RWPE2 (cell line): ENCODE results near the gene FNDC8.
A peak's percentile ranks its signal among the peaks of the same experiment; 100 is the strongest.
"Not testable (repeated sequence)": the region's sequence is repeated elsewhere in the genome, so short reads cannot be mapped to it uniquely, and the experiment has no call there.

Experiments
- ATAC-seq: fragments of 200-7000 bp; cut with Tn5 transposase; 3 replicates; pipeline ENCODE4 v1.9.1; 2021; ENCODE audit warnings: low read depth
- DNase-seq: peaks from one replicate; pipeline ENCODE4 v3.0.0-alpha.2; 2020; ENCODE audit warnings: low spot score
- H3K27ac ChIP-seq: fragments of 450-650 bp; 2 replicates; pipeline ENCODE4 v1.5.1; 2017; ENCODE audit warnings: mild to moderate bottlenecking; ENCODE audit not compliant: poor library complexity, severe bottlenecking
- H3K27me3 ChIP-seq: fragments of 250-450 bp; sonication (Bioruptor Pico); 2 replicates; pipeline ENCODE4 v1.5.1; 2021; ENCODE audit warnings: mild to moderate bottlenecking, moderate library complexity; ENCODE audit not compliant: insufficient read depth, poor library complexity, severe bottlenecking
- H3K36me3 ChIP-seq: fragments of 250-450 bp; sonication (Bioruptor Pico); 2 replicates; pipeline ENCODE4 v1.5.1; 2020; ENCODE audit warnings: low read depth, mild to moderate bottlenecking, moderate library complexity
- H3K4me1 ChIP-seq: fragments of 250-450 bp; sonication (Bioruptor Pico); 2 replicates; pipeline ENCODE4 v1.5.1; 2021; ENCODE audit warnings: mild to moderate bottlenecking, moderate library complexity; ENCODE audit not compliant: insufficient read depth, poor library complexity, severe bottlenecking
- H3K4me3 ChIP-seq: fragments of 250-450 bp; sonication (Bioruptor Pico); 2 replicates; pipeline ENCODE4 v1.5.1; 2021; ENCODE audit warnings: mild to moderate bottlenecking, moderate library complexity; ENCODE audit not compliant: severe bottlenecking
- H3K9me3 ChIP-seq: fragments of 250-450 bp; sonication (Bioruptor Pico); 2 replicates; pipeline ENCODE4 v1.5.1; 2021; ENCODE audit warnings: mild to moderate bottlenecking, moderate library complexity; ENCODE audit not compliant: severe bottlenecking
- CTCF ChIP-seq: fragments of 450-650 bp; IDR thresholded peaks from one replicate; pipeline ENCODE4 v1.5.1; 2017; ENCODE audit warnings: mild to moderate bottlenecking, moderate library complexity; ENCODE audit not compliant: poor library complexity, severe bottlenecking

The FNDC8 gene

GRCh38 chr17:35088356-35088880 lies 33.0 kb upstream of the FNDC8 start:
- DNase-seq (no peak), ATAC-seq (peak; percentile 28)
- H3K9me3 ChIP-seq: no peaks in the 10 kb centered on the region

DNA sequence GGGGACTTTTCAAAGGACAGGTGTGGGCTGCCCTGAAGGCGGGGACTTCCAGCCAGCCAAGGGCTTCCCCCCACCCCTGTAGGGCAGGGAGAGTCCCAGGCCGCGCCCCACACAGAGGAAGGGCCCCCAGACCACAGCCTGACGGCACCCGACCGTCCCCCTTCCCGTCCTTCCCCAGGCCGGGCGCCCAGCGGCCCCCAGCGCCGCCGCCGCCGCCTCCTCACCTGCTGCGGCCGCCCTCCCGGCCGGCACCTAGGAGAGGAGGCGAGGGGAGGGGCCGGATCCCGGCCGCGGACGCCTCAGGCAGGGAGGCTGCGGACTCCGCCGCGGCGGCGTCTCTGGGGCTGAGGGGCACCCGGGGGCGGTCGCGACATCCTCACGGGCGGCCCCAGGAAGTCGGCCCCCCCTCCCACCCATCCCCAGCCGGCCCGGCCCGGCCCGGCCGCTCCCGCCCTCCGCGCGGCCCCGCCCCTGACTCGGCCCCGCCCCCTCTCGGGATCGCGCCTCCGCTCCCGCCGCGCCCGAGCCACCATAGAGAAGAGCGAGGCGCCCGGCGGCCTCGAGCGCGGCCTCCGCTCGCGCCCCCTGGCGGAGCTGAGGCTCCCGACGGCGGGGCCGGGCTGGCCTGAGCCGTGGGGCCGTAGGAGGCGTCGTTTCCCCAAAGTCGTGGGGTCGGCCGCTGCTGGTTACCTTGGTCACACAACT lies 32.4 kb upstream of the FNDC8 start:
- no peaks in the 10 kb centered on the region for H3K9me3 ChIP-seq
- ATAC-seq: peak; percentile 59
- no peaks in the 10 kb centered on the region for H3K36me3 ChIP-seq
- H3K4me3 ChIP-seq: peak overlapping the region; percentile 94
- H3K27ac ChIP-seq: peak overlapping the region; percentile 96
- TF ChIP-seq CTCF: peak; percentile 94
- DNase-seq: peak; percentile 76
- H3K4me1 ChIP-seq: peaks cover 40% of the 10 kb centered on the region
- H3K27me3 ChIP-seq: no peaks in the 10 kb centered on the region

More at GRCh38 chr17:35088356-35088880, 33.0 kb upstream of the FNDC8 start:
- peak overlapping the region; percentile 94 for H3K4me3 ChIP-seq
- peak overlapping the region; percentile 96 for H3K27ac ChIP-seq
- H3K27me3 ChIP-seq: no peaks in the 10 kb centered on the region
- no peak for TF ChIP-seq CTCF
- H3K4me1 ChIP-seq: peaks cover 46% of the 10 kb centered on the region
- H3K36me3 ChIP-seq: no peaks in the 10 kb centered on the region

- Histone ChIP-seq H3K4me3 (peak overlapping the region; percentile 94), H3K27ac (peak overlapping the region; percentile 96), H3K36me3 (no peaks in the 10 kb centered on the region), H3K4me1 (peaks cover 33% of the 10 kb centered on the region), H3K9me3 (no peaks in the 10 kb centered on the region), H3K27me3 (no peaks in the 10 kb centered on the region)
- ATAC-seq (peak; percentile 65), DNase-seq (no peak)
- TF ChIP-seq CTCF: peak; percentile 77
These were observed 31.7 kb upstream of the FNDC8 start for GRCh38 chr17:35089586-35090296.

- H3K4me1 ChIP-seq: peaks cover 23% of the 10 kb centered on the region
- H3K36me3 ChIP-seq, H3K27me3 ChIP-seq, DNase-seq, H3K9me3 ChIP-seq, H3K4me3 ChIP-seq, ATAC-seq, H3K27ac ChIP-seq: not testable (repeated sequence)
These were observed 30.7 kb upstream of the FNDC8 start for GRCh38 chr17:35090707-35091106.

DNA sequence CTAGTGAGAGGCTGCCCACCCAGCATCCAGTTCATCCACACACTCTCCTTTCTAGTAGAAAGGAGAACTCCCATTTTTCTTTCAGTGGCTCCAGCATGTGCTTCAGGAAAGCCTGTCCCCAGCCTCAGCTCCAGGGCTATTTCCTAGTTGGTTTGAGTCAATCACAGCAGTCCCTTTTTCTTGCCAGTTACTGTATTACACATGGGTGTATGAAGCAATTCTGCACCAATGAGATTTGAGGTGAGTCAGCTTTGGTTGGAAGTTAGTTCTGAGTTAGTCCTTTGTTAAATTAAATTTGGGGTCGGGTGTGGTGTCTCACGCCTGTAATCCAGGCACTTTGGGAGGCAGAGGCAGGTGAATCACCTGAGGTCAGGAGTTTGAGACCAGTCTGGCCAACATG lies 26.5 kb upstream of the FNDC8 start:
- no peak overlapping the region for H3K4me3 ChIP-seq
- no peak for DNase-seq
- no peak for TF ChIP-seq CTCF
- H3K4me1 ChIP-seq: peaks cover 1% of the 10 kb centered on the region
- ATAC-seq: peak; percentile 83
- no peaks in the 10 kb centered on the region for H3K27me3 ChIP-seq
- no peaks in the 10 kb centered on the region for H3K36me3 ChIP-seq
- H3K9me3 ChIP-seq: no peaks in the 10 kb centered on the region
- H3K27ac ChIP-seq: peak overlapping the region; percentile 17
